ENCODE results near the gene GLYAT.

GRCh38 chr11:58719406-58720117 lies 12.2 kb downstream of the GLYAT start:
- TF ChIP-seq CTCF (IDR thresholded peaks at IDR 0.05; ENCODE audit: low read depth, low read length, poor library complexity, severe bottlenecking) (no peak), EZH2phosphoT487 (IDR thresholded peaks at IDR 0.05; ENCODE audit: borderline replicate concordance, low read length) (no peak)

Data from DOHH2 (cell line).